ENCODE results near the gene KIF6.

- TF ChIP-seq CTCF (optimal IDR thresholded peaks at IDR 0.05 in 1 of 3, IDR thresholded peaks at IDR 0.05 in 1 of 3, conservative IDR thresholded peaks at IDR 0.05 in 1 of 3; ENCODE audit: extremely low read depth in 1 of 3, insufficient read depth in 2 of 3, low read length in 3 of 3) (no peak), EZH2 (IDR thresholded peaks at IDR 0.05; ENCODE audit: low read length) (no peak)
Observed at GRCh38 chr6:39563566-39564311, 161.5 kb downstream of the KIF6 start.
